ENCODE data around the gene LIMCH1.
"Not testable (repeated sequence)": the region's sequence is repeated elsewhere in the genome, so short reads cannot be mapped to it uniquely, and the experiment has no call there.

Gene LIMCH1

GRCh38 chr4:41538017-41538733, at the start of gene LIMCH1:
Gene LIMCH1 (plus strand): TSS chr4:41538157. CDS start chr4:41605996, 67,839 bp downstream.
- H3K4me1 ChIP-seq (ENCODE audit: control insufficient read depth, insufficient read depth, low read length) = peaks cover 50% of the 10 kb centered on the region
- H3K27me3 ChIP-seq (ENCODE audit: control insufficient read depth, insufficient read depth, low read length) = no peaks in the 10 kb centered on the region
- H3K36me3 ChIP-seq (ENCODE audit: control insufficient read depth, insufficient read depth, low read length) = no peaks in the 10 kb centered on the region
- H3K27ac ChIP-seq (ENCODE audit: low read depth, low read length) = no peak within 1 kb of the TSS
- H3K9me3 ChIP-seq (ENCODE audit: control insufficient read depth, insufficient read depth, low read length) = no peaks in the 10 kb centered on the region
- no peak within 1 kb of the TSS for H3K9ac ChIP-seq (ENCODE audit: low read depth, low read length)
- H3K4me3 ChIP-seq (ENCODE audit: low read depth, low read length) = no peak within 1 kb of the TSS

GRCh38 chr4:41491081-41491576, 46.8 kb upstream of the LIMCH1 start:
- H3K27ac ChIP-seq (ENCODE audit: low read depth, low read length); H3K27me3 ChIP-seq (ENCODE audit: control insufficient read depth, insufficient read depth, low read length); H3K36me3 ChIP-seq (ENCODE audit: control insufficient read depth, insufficient read depth, low read length); H3K4me3 ChIP-seq (ENCODE audit: low read depth, low read length); H3K9me3 ChIP-seq (ENCODE audit: control insufficient read depth, insufficient read depth, low read length); H3K4me1 ChIP-seq (ENCODE audit: control insufficient read depth, insufficient read depth, low read length); H3K9ac ChIP-seq (ENCODE audit: low read depth, low read length): not testable (repeated sequence)

GRCh38 chr4:41496977-41497376, 41.0 kb upstream of the LIMCH1 start:
- Histone ChIP-seq H3K4me1 (ENCODE audit: control insufficient read depth, insufficient read depth, low read length) (no peaks in the 10 kb centered on the region), H3K9ac (ENCODE audit: low read depth, low read length) (no peak overlapping the region), H3K27me3 (ENCODE audit: control insufficient read depth, insufficient read depth, low read length) (no peaks in the 10 kb centered on the region), H3K36me3 (ENCODE audit: control insufficient read depth, insufficient read depth, low read length) (no peaks in the 10 kb centered on the region), H3K27ac (ENCODE audit: low read depth, low read length) (no peak overlapping the region), H3K4me3 (ENCODE audit: low read depth, low read length) (no peak overlapping the region), H3K9me3 (ENCODE audit: control insufficient read depth, insufficient read depth, low read length) (0 out of 2 replicates have a peak, but pooled peaks cover 5% of the 10 kb centered on the region)

GRCh38 chr4:41498177-41498576, 39.8 kb upstream of the LIMCH1 start:
- no peak overlapping the region for H3K4me3 ChIP-seq (ENCODE audit: low read depth, low read length)
- H3K27ac ChIP-seq (ENCODE audit: low read depth, low read length) = no peak overlapping the region
- no peak overlapping the region for H3K9ac ChIP-seq (ENCODE audit: low read depth, low read length)
- H3K9me3 ChIP-seq (ENCODE audit: control insufficient read depth, insufficient read depth, low read length) = no peaks in the 10 kb centered on the region
- no peaks in the 10 kb centered on the region for H3K36me3 ChIP-seq (ENCODE audit: control insufficient read depth, insufficient read depth, low read length)
- no peaks in the 10 kb centered on the region for H3K4me1 ChIP-seq (ENCODE audit: control insufficient read depth, insufficient read depth, low read length)
- H3K27me3 ChIP-seq (ENCODE audit: control insufficient read depth, insufficient read depth, low read length) = no peaks in the 10 kb centered on the region

GRCh38 chr4:41504167-41504818, 33.7 kb upstream of the LIMCH1 start:
- Histone ChIP-seq H3K36me3 (ENCODE audit: control insufficient read depth, insufficient read depth, low read length) (no peaks in the 10 kb centered on the region), H3K27me3 (ENCODE audit: control insufficient read depth, insufficient read depth, low read length) (no peaks in the 10 kb centered on the region), H3K9ac (ENCODE audit: low read depth, low read length) (no peak overlapping the region), H3K9me3 (ENCODE audit: control insufficient read depth, insufficient read depth, low read length) (no peaks in the 10 kb centered on the region), H3K27ac (ENCODE audit: low read depth, low read length) (peak overlapping the region; percentile 40), H3K4me3 (ENCODE audit: low read depth, low read length) (no peak overlapping the region), H3K4me1 (ENCODE audit: control insufficient read depth, insufficient read depth, low read length) (peaks cover 14% of the 10 kb centered on the region)

GRCh38 chr4:41505161-41505661, 32.7 kb upstream of the LIMCH1 start:
- no peak overlapping the region for H3K27ac ChIP-seq (ENCODE audit: low read depth, low read length)
- no peaks in the 10 kb centered on the region for H3K36me3 ChIP-seq (ENCODE audit: control insufficient read depth, insufficient read depth, low read length)
- no peak overlapping the region for H3K4me3 ChIP-seq (ENCODE audit: low read depth, low read length)
- H3K27me3 ChIP-seq (ENCODE audit: control insufficient read depth, insufficient read depth, low read length) = no peaks in the 10 kb centered on the region
- H3K9ac ChIP-seq (ENCODE audit: low read depth, low read length) = no peak overlapping the region
- no peaks in the 10 kb centered on the region for H3K9me3 ChIP-seq (ENCODE audit: control insufficient read depth, insufficient read depth, low read length)
- peaks cover 14% of the 10 kb centered on the region for H3K4me1 ChIP-seq (ENCODE audit: control insufficient read depth, insufficient read depth, low read length)

GRCh38 chr4:41506130-41506529, 31.8 kb upstream of the LIMCH1 start:
- Histone ChIP-seq H3K36me3 (ENCODE audit: control insufficient read depth, insufficient read depth, low read length) (no peaks in the 10 kb centered on the region), H3K4me3 (ENCODE audit: low read depth, low read length) (no peak overlapping the region), H3K27ac (ENCODE audit: low read depth, low read length) (no peak overlapping the region), H3K27me3 (ENCODE audit: control insufficient read depth, insufficient read depth, low read length) (no peaks in the 10 kb centered on the region), H3K9ac (ENCODE audit: low read depth, low read length) (no peak overlapping the region), H3K9me3 (ENCODE audit: control insufficient read depth, insufficient read depth, low read length) (no peaks in the 10 kb centered on the region), H3K4me1 (ENCODE audit: control insufficient read depth, insufficient read depth, low read length) (peaks cover 14% of the 10 kb centered on the region)

GRCh38 chr4:41507291-41507947, 30.5 kb upstream of the LIMCH1 start:
- no peak overlapping the region for H3K27ac ChIP-seq (ENCODE audit: low read depth, low read length)
- no peaks in the 10 kb centered on the region for H3K27me3 ChIP-seq (ENCODE audit: control insufficient read depth, insufficient read depth, low read length)
- H3K9me3 ChIP-seq (ENCODE audit: control insufficient read depth, insufficient read depth, low read length) = no peaks in the 10 kb centered on the region
- no peak overlapping the region for H3K4me3 ChIP-seq (ENCODE audit: low read depth, low read length)
- peaks cover 14% of the 10 kb centered on the region for H3K4me1 ChIP-seq (ENCODE audit: control insufficient read depth, insufficient read depth, low read length)
- no peaks in the 10 kb centered on the region for H3K36me3 ChIP-seq (ENCODE audit: control insufficient read depth, insufficient read depth, low read length)
- no peak overlapping the region for H3K9ac ChIP-seq (ENCODE audit: low read depth, low read length)

- Histone ChIP-seq H3K4me3 (ENCODE audit: low read depth, low read length) (no peak overlapping the region), H3K36me3 (ENCODE audit: control insufficient read depth, insufficient read depth, low read length) (no peaks in the 10 kb centered on the region), H3K4me1 (ENCODE audit: control insufficient read depth, insufficient read depth, low read length) (peaks cover 2% of the 10 kb centered on the region), H3K9ac (ENCODE audit: low read depth, low read length) (no peak overlapping the region), H3K27me3 (ENCODE audit: control insufficient read depth, insufficient read depth, low read length) (no peaks in the 10 kb centered on the region), H3K27ac (ENCODE audit: low read depth, low read length) (no peak overlapping the region), H3K9me3 (ENCODE audit: control insufficient read depth, insufficient read depth, low read length) (no peaks in the 10 kb centered on the region)
These were observed 28.5 kb upstream of the LIMCH1 start for GRCh38 chr4:41509451-41509866.

GRCh38 chr4:41510179-41510578, 27.8 kb upstream of the LIMCH1 start:
- Histone ChIP-seq H3K4me3 (ENCODE audit: low read depth, low read length) (no peak overlapping the region), H3K9me3 (ENCODE audit: control insufficient read depth, insufficient read depth, low read length) (no peaks in the 10 kb centered on the region), H3K36me3 (ENCODE audit: control insufficient read depth, insufficient read depth, low read length) (no peaks in the 10 kb centered on the region), H3K27me3 (ENCODE audit: control insufficient read depth, insufficient read depth, low read length) (no peaks in the 10 kb centered on the region), H3K9ac (ENCODE audit: low read depth, low read length) (no peak overlapping the region), H3K4me1 (ENCODE audit: control insufficient read depth, insufficient read depth, low read length) (no peaks in the 10 kb centered on the region), H3K27ac (ENCODE audit: low read depth, low read length) (no peak overlapping the region)

- Histone ChIP-seq H3K9ac (ENCODE audit: low read depth, low read length) (no peak overlapping the region), H3K9me3 (ENCODE audit: control insufficient read depth, insufficient read depth, low read length) (no peaks in the 10 kb centered on the region), H3K27ac (ENCODE audit: low read depth, low read length) (no peak overlapping the region), H3K36me3 (ENCODE audit: control insufficient read depth, insufficient read depth, low read length) (no peaks in the 10 kb centered on the region), H3K27me3 (ENCODE audit: control insufficient read depth, insufficient read depth, low read length) (no peaks in the 10 kb centered on the region), H3K4me3 (ENCODE audit: low read depth, low read length) (no peak overlapping the region), H3K4me1 (ENCODE audit: control insufficient read depth, insufficient read depth, low read length) (no peaks in the 10 kb centered on the region)
These were observed 25.8 kb upstream of the LIMCH1 start for GRCh38 chr4:41512136-41512535.

Measured in HUES48 (cell line).